Measurements from ENCODE around the gene BROX.
"Not testable (repeated sequence)": the region's sequence is repeated elsewhere in the genome, so short reads cannot be mapped to it uniquely, and the experiment has no call there.

BROX gene

GRCh38 chr1:222759451-222760035 is 47.2 kb downstream of the BROX start:
- in situ Hi-C loops (cut with HindIII; ENCODE audit: low pct_ligation_motif_present, low sequenced_read_pairs) = no loop called here
- TF ChIP-seq, protein P1, sequence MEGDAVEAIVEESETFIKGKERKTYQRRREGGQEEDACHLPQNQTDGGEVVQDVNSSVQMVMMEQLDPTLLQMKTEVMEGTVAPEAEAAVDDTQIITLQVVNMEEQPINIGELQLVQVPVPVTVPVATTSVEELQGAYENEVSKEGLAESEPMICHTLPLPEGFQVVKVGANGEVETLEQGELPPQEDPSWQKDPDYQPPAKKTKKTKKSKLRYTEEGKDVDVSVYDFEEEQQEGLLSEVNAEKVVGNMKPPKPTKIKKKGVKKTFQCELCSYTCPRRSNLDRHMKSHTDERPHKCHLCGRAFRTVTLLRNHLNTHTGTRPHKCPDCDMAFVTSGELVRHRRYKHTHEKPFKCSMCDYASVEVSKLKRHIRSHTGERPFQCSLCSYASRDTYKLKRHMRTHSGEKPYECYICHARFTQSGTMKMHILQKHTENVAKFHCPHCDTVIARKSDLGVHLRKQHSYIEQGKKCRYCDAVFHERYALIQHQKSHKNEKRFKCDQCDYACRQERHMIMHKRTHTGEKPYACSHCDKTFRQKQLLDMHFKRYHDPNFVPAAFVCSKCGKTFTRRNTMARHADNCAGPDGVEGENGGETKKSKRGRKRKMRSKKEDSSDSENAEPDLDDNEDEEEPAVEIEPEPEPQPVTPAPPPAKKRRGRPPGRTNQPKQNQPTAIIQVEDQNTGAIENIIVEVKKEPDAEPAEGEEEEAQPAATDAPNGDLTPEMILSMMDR (IDR thresholded peaks at IDR 0.05; ENCODE audit: low read depth, low read length, missing control alignments) = no peak

DNA sequence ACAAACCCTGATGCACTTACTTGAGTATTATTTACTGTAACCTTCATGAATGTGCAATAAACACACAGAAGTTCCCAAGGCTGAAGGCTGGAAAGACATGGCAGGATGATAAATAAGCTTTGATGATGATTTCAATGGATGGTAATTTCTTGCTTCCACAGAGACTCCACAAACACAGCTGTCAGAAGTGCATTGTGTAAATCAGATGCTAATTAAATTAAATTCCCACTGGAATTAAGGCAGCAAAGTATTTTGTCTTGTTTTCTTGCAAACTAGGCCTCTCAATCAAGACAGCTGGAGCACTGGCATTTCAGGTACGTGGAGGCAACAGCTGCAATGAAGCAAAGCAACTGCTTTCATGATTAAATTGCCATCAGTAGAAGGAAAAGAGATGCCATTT is 48.7 kb downstream of the BROX start:
- Histone ChIP-seq H3K4me3 (ENCODE audit: low read depth, low read length) (no peak overlapping the region), H3K27me3 (replicated peaks) (no peaks in the 10 kb centered on the region), H3K27ac (no peak overlapping the region), H3K36me3 (replicated peaks) (no peaks in the 10 kb centered on the region)
- TF ChIP-seq, protein P1 (IDR thresholded peaks at IDR 0.05; ENCODE audit: low read depth, low read length, missing control alignments) = no peak
- in situ Hi-C loops (cut with HindIII; ENCODE audit: low pct_ligation_motif_present, low sequenced_read_pairs) = no loop called here
- no peak for DNase-seq

More at GRCh38 chr1:222759451-222760035, 47.2 kb downstream of the BROX start:
- no peak for DNase-seq
- no peaks in the 10 kb centered on the region for H3K36me3 ChIP-seq (replicated peaks)
- no peaks in the 10 kb centered on the region for H3K27me3 ChIP-seq (replicated peaks)
- H3K27ac ChIP-seq = no peak overlapping the region
- H3K4me3 ChIP-seq (ENCODE audit: low read depth, low read length) = no peak overlapping the region

GRCh38 chr1:222762178-222762577 is 49.8 kb downstream of the BROX start:
- DNase-seq; in situ Hi-C loops (cut with HindIII; ENCODE audit: low pct_ligation_motif_present, low sequenced_read_pairs); H3K27ac ChIP-seq; H3K27me3 ChIP-seq (replicated peaks); H3K36me3 ChIP-seq (replicated peaks); H3K4me3 ChIP-seq (ENCODE audit: low read depth, low read length): not testable (repeated sequence)

DNA sequence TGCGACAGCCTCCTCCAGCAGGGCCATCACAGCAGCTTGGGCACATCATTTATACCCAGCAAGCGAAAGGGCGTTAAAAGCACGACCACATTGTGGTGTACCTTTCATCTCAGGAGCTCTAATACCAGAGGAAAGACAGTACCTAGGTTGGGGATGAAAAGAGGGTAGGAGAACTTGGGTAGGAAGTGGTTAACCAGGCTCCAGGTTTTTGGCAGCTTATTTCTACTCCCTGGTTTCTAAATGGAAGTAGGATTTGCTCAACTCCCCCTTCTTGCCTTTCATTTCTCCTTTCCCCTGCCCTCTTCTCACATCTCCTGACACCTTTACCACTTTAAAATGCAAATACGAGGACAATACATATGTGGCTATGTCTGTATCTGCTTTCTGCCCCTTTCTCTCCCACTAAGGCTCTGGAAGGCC is 54.8 kb downstream of the BROX start:
- no peaks in the 10 kb centered on the region for H3K36me3 ChIP-seq (replicated peaks)
- in situ Hi-C loops (cut with HindIII; ENCODE audit: low pct_ligation_motif_present, low sequenced_read_pairs) = no loop called here
- no peak for DNase-seq
- no peak overlapping the region for H3K4me3 ChIP-seq (ENCODE audit: low read depth, low read length)
- TF ChIP-seq, protein P1 (IDR thresholded peaks at IDR 0.05; ENCODE audit: low read depth, low read length, missing control alignments) = no peak
- no peak overlapping the region for H3K27ac ChIP-seq
- H3K27me3 ChIP-seq (replicated peaks) = no peaks in the 10 kb centered on the region

GRCh38 chr1:222768592-222768991 is 56.2 kb downstream of the BROX start:
- Histone ChIP-seq H3K27ac (no peak overlapping the region), H3K36me3 (replicated peaks) (no peaks in the 10 kb centered on the region), H3K27me3 (replicated peaks) (no peaks in the 10 kb centered on the region), H3K4me3 (ENCODE audit: low read depth, low read length) (no peak overlapping the region)
- in situ Hi-C loops (cut with HindIII; ENCODE audit: low pct_ligation_motif_present, low sequenced_read_pairs) = no loop called here
- no peak for DNase-seq
- TF ChIP-seq, protein P1 (IDR thresholded peaks at IDR 0.05; ENCODE audit: low read depth, low read length, missing control alignments) = no peak

DNA sequence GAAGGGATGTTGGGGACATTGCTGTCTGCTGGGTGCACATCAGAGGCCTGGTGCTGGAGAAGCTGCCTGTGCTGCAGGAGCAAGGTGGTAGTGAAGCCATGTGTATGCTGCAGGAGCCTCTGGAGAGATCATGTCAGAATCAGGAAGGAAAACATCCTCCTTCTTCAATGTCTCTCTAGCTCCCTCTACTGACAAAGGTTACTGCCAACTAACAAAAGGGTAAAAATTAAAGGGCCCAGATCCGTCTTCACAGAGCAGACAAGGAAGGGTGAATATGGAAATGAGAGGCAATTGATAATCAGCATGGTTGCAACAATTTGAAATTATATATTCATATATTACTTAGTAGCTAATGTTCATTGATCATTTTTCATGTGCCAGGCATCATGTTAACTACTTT is 56.8 kb downstream of the BROX start:
- TF ChIP-seq, protein P1 (IDR thresholded peaks at IDR 0.05; ENCODE audit: low read depth, low read length, missing control alignments) = no peak
- Histone ChIP-seq H3K27ac (no peak overlapping the region), H3K27me3 (replicated peaks) (no peaks in the 10 kb centered on the region), H3K4me3 (ENCODE audit: low read depth, low read length) (no peak overlapping the region), H3K36me3 (replicated peaks) (no peaks in the 10 kb centered on the region)
- in situ Hi-C loops (cut with HindIII; ENCODE audit: low pct_ligation_motif_present, low sequenced_read_pairs) = no loop called here
- DNase-seq = no peak
